HG03565 (cell line): ENCODE measurements around the gene TMEM131.
"Not testable (repeated sequence)": the region's sequence is repeated elsewhere in the genome, so short reads cannot be mapped to it uniquely, and the experiment has no call there.

Source experiments
- ATAC-seq: cut with Tn5 transposase; IDR thresholded peaks from one replicate; pipeline ENCODE4 v1.9.1; 2021; ENCODE audit warnings: mild to moderate bottlenecking, moderate library complexity; ENCODE audit not compliant: unreplicated experiment

TMEM131 gene

GRCh38 chr2:98025481-98026037 is 29.8 kb upstream of the TMEM131 start:
- no peak for ATAC-seq

- ATAC-seq = not testable (repeated sequence)
Observed at GRCh38 chr2:98022067-98022466, 26.3 kb upstream of the TMEM131 start.

GRCh38 chr2:98020992-98021713 is 25.4 kb upstream of the TMEM131 start:
- ATAC-seq = no peak

GRCh38 chr2:98020516-98020915 is 24.8 kb upstream of the TMEM131 start:
- no peak for ATAC-seq

GRCh38 chr2:98016908-98017670 is 21.3 kb upstream of the TMEM131 start:
- ATAC-seq = no peak

- no peak for ATAC-seq
Observed at GRCh38 chr2:98015671-98016070, 19.9 kb upstream of the TMEM131 start.

- ATAC-seq = no peak
Observed at GRCh38 chr2:98014379-98014778, 18.6 kb upstream of the TMEM131 start.

GRCh38 chr2:98013407-98014042 is 17.8 kb upstream of the TMEM131 start:
- no peak for ATAC-seq

GRCh38 chr2:98012561-98012991 is 16.8 kb upstream of the TMEM131 start:
- peak; percentile 86 for ATAC-seq

GRCh38 chr2:98009887-98010760 is 14.4 kb upstream of the TMEM131 start:
- ATAC-seq = no peak

- ATAC-seq = no peak
Observed at GRCh38 chr2:98008415-98008814, 12.7 kb upstream of the TMEM131 start.

- ATAC-seq = no peak
Observed at GRCh38 chr2:98006378-98006777, 10.6 kb upstream of the TMEM131 start.

- no peak for ATAC-seq
Observed at GRCh38 chr2:98004613-98005012, 8.9 kb upstream of the TMEM131 start.

GRCh38 chr2:98004047-98004446 is 8.3 kb upstream of the TMEM131 start:
- no peak for ATAC-seq

GRCh38 chr2:97999536-97999935 is 3.8 kb upstream of the TMEM131 start:
- no peak for ATAC-seq

GRCh38 chr2:97998431-97999005 is 2.8 kb upstream of the TMEM131 start:
- no peak for ATAC-seq

GRCh38 chr2:97997784-97998392 is 2.1 kb upstream of the TMEM131 start:
- no peak for ATAC-seq

- no peak for ATAC-seq
Observed at GRCh38 chr2:97996679-97997078, 931 bp upstream of the TMEM131 start.

- peak; percentile 20 for ATAC-seq
Observed at GRCh38 chr2:97995026-97995733, 568 bp downstream of the TMEM131 start.
